ENCODE data around the gene NFASC. TPM values are rescaled to one million over a fixed set of nuclear protein-coding genes. Genes with fewer than 3 reads are reported as not detected.

Gene NFASC
- total and polyA plus RNA-seq, 4 donors, result 0.23 to 5.4 (median 1.9) TPM

- H3K9ac ChIP-seq (ENCODE audit: low read depth in 1 of 2, low read length in 2 of 2), result no peak overlapping the region
- WGBS, result 69% methylated on average over 3 of the region's 3 CpGs
- no peak for TF ChIP-seq SP1 (IDR thresholded peaks at IDR 0.05)
- no peak for TF ChIP-seq REST (IDR thresholded peaks at IDR 0.05)
- no peaks in the 10 kb centered on the region for H3K9me3 ChIP-seq (ENCODE audit: control insufficient read depth in 4 of 4, low read length in 3 of 4)
- peaks cover 6 to 16% (median 11%) of the 10 kb centered on the region in 4 donors for H3K4me1 ChIP-seq (ENCODE audit: control insufficient read depth in 4 of 4, insufficient read depth in 4 of 4, low read length in 3 of 4)
- H3K27ac ChIP-seq (ENCODE audit: low read depth in 1 of 2, low read length in 2 of 2), result no peak overlapping the region
- no peaks in the 10 kb centered on the region for H3K27me3 ChIP-seq (ENCODE audit: control insufficient read depth in 4 of 4, insufficient read depth in 4 of 4, low read length in 3 of 4)
- DNase-seq (ENCODE audit: low spot score), result no peak
- H3K36me3 ChIP-seq (ENCODE audit: control insufficient read depth in 4 of 4, insufficient read depth in 3 of 4, low read depth in 1 of 4, low read length in 3 of 4), result no peaks in the 10 kb centered on the region
- no peak overlapping the region for H3K4me3 ChIP-seq (ENCODE audit: low read depth in 1 of 3, low read length in 3 of 3)
These were observed 21.2 kb downstream of the NFASC start for GRCh38 chr1:204891860-204892259.

DNA sequence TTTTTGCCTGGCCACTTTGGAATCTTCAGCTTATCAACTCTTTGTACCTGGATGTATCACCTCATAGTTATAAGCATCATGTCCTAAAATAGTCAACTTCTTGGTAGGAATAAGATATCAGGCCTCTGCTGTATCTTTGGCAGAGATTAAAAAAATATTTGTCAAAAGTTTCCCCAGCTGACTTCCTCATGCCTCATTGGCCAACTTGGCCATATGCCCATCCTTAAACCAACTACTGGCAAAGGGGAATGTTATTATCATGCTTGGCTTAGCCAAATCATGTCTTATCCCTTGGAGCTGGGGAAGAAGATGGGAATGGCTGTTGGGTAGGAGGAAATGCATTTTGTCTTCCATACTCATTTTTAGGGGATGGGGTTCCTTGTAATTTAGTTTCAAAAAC lies 23.4 kb downstream of the NFASC start:
- H3K27ac ChIP-seq (ENCODE audit: low read depth in 1 of 2, low read length in 2 of 2), result no peak overlapping the region
- H3K4me1 ChIP-seq (ENCODE audit: control insufficient read depth in 4 of 4, insufficient read depth in 4 of 4, low read length in 3 of 4), result peaks cover 0 to 3% (median 0%) of the 10 kb centered on the region in 4 donors
- H3K36me3 ChIP-seq (ENCODE audit: control insufficient read depth in 4 of 4, insufficient read depth in 3 of 4, low read depth in 1 of 4, low read length in 3 of 4), result no peaks in the 10 kb centered on the region
- no peaks in the 10 kb centered on the region for H3K27me3 ChIP-seq (ENCODE audit: control insufficient read depth in 4 of 4, insufficient read depth in 4 of 4, low read length in 3 of 4)
- H3K4me3 ChIP-seq (ENCODE audit: low read depth in 1 of 3, low read length in 3 of 3), result no peak overlapping the region
- no peaks in the 10 kb centered on the region for H3K9me3 ChIP-seq (ENCODE audit: control insufficient read depth in 4 of 4, low read length in 3 of 4)
- TF ChIP-seq SP1 (IDR thresholded peaks at IDR 0.05), result no peak
- TF ChIP-seq, protein P1, sequence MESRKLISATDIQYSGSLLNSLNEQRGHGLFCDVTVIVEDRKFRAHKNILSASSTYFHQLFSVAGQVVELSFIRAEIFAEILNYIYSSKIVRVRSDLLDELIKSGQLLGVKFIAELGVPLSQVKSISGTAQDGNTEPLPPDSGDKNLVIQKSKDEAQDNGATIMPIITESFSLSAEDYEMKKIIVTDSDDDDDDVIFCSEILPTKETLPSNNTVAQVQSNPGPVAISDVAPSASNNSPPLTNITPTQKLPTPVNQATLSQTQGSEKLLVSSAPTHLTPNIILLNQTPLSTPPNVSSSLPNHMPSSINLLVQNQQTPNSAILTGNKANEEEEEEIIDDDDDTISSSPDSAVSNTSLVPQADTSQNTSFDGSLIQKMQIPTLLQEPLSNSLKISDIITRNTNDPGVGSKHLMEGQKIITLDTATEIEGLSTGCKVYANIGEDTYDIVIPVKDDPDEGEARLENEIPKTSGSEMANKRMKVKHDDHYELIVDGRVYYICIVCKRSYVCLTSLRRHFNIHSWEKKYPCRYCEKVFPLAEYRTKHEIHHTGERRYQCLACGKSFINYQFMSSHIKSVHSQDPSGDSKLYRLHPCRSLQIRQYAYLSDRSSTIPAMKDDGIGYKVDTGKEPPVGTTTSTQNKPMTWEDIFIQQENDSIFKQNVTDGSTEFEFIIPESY (IDR thresholded peaks at IDR 0.05), result no peak
- TF ChIP-seq HNF4G (IDR thresholded peaks at IDR 0.05), result no peak
- TF ChIP-seq, protein P2, sequence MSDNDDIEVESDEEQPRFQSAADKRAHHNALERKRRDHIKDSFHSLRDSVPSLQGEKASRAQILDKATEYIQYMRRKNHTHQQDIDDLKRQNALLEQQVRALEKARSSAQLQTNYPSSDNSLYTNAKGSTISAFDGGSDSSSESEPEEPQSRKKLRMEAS (IDR thresholded peaks at IDR 0.05), result no peak
- no peak for TF ChIP-seq FOXA1 (IDR thresholded peaks at IDR 0.05)
- TF ChIP-seq REST (IDR thresholded peaks at IDR 0.05), result no peak
- TF ChIP-seq FOXA2 (IDR thresholded peaks at IDR 0.05), result no peak
- no peak for TF ChIP-seq ATF3 (IDR thresholded peaks at IDR 0.05)
- TF ChIP-seq RAD21 (IDR thresholded peaks at IDR 0.05), result no peak
- TF ChIP-seq RXRA (IDR thresholded peaks at IDR 0.05), result no peak
- H3K9ac ChIP-seq (ENCODE audit: low read depth in 1 of 2, low read length in 2 of 2), result no peak overlapping the region
- DNase-seq (ENCODE audit: low spot score), result no peak
